ENCODE measurements around the gene AOPEP.
"Not testable (repeated sequence)": the region's sequence is repeated elsewhere in the genome, so short reads cannot be mapped to it uniquely, and the experiment has no call there.

AOPEP gene

DNA sequence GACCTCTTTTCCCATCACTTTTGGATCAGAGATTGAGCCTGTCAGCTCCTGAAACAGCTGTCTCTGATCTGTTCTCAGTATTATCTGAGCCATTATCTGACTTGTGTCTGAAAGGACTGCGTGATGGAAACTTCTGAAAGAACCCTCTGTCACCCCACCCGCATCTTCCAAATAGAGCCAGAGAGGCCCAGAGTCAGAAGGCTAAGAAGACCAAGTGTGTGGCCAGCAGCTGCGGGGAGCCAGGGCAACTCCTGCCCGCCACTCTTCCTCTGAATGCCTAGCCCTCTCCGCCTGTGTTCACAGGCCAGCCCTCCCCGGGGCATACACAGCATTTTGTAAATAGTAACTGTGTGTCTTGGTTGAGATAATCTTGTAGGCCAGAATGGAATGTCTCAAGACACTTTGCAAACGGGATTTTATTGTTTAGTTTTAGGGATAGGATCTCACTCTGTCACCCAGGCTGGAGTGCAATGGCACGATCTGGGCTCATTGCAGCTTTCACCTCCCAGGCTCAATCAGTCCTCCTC, 92.7 kb downstream of the AOPEP start:
- DNase-seq, result no peak

DNA sequence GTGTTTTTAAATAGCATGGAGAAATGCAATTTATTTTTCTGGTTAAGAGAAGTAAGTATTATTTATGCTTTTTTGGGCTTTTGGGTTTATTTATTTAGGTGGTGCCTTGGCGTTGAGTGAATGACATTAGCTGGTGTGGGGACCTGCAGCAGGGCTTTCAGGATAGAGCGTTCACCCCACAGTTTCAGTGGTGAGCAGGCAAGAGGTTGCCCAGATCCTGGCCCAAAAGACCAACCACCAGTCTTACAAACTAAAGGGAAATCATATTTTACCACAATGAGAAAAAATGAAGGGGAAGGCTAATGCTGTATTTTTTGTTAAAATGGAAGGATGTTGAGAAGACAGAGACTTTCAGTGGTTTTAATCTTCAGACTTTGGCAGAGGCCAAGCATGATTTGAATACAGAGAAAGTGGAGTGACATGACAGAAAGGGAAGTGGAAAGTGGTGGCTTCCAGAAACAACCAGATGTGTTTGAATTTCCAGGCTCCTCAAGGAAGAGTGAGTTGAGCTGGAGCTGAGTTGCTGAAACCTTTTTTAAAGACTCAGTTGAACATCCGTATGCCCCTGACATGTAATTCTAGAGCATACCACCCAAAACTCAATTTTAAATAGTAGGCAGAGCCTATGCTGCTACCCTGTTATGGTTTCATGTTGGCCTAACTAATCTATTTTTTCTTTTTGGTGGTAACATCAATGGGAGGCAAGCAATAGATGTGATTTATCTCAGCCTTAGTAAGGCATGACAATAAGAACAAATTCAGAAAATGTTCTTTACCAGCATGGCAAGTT, 94.8 kb downstream of the AOPEP start:
- no peak for DNase-seq

DNA sequence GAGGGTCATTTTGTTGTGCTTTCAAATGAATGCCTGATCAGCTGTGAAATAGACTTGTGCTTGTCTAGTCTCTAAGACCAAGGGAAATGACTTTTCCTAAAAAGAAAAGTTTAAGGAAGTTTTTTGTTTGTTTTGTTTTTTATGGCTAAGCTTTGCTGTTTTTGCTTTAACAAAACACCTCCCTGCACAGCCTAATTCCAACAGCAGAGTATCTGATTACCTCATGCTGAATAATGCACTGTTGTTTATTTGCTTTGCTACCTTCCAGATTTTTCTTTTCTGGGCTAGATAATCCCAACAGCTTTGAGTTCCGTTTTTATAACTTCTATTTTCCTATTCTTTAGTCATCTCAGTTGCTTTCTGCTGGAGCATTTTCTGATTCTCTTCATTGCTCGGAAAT, 95.8 kb downstream of the AOPEP start:
- no peak for DNase-seq

DNA sequence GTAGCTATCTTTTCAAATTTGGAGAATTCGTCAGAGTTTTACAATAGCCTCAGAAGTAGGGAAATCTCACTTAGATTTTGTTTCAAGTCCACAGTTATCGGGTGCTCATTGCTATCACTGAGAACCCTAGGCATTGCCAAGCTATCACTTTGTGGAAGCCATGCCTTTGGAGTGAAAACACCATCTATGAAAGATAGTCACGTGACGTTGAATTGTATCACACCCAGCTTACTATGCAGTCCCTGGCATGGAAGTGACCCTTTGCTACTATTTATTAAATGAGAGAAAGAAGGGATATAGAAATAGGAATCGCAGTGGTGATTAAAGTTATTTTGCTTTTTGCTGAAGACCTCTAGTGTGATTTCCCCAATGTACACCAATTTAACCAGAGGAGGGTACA, 97.2 kb downstream of the AOPEP start:
- DNase-seq, result no peak

- DNase-seq, result no peak
Measured at GRCh38 chr9:94824411-94824810, 97.9 kb downstream of the AOPEP start.

GRCh38 chr9:94824913-94825610, 98.6 kb downstream of the AOPEP start:
- no peak for DNase-seq

GRCh38 chr9:94825611-94825958, 99.1 kb downstream of the AOPEP start:
- no peak for DNase-seq

GRCh38 chr9:94826044-94826443, 99.5 kb downstream of the AOPEP start:
- DNase-seq, result no peak

GRCh38 chr9:94826644-94827410, 100.3 kb downstream of the AOPEP start:
- no peak for DNase-seq

- DNase-seq, result no peak
Measured at GRCh38 chr9:94827584-94828304, 101.2 kb downstream of the AOPEP start.

DNA sequence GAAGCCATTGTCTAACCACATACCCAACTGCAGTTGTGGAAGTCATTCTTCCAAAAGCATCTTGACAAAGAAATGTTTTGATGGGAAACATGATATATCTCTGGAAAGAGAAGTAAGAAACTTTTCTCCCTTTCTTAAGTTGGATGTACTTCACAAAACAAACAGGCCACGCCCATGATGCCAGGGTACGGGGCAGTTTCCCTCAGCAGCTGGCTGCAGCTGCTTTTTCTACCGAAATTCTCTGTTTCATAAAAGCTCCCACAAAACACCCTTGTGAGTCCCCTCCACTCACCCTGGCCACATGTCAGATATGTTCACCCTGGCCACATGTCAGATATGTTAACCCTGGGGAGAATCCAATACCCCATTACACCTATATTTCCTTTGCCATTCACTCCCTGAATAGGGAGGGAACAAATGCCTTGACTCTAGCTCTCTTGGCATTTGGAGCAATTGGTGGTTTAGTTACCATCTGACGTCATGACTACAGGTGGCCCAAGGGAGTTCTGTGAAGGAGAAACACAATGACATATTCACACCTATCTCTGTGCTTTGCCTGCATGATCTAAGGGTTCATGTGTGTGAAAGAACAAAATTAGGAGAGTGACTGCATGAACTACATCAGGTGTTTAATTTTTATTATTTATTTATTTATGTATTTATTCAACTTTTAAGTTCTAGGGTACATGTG, 103.0 kb downstream of the AOPEP start:
- peak; percentile 40 for DNase-seq

DNA sequence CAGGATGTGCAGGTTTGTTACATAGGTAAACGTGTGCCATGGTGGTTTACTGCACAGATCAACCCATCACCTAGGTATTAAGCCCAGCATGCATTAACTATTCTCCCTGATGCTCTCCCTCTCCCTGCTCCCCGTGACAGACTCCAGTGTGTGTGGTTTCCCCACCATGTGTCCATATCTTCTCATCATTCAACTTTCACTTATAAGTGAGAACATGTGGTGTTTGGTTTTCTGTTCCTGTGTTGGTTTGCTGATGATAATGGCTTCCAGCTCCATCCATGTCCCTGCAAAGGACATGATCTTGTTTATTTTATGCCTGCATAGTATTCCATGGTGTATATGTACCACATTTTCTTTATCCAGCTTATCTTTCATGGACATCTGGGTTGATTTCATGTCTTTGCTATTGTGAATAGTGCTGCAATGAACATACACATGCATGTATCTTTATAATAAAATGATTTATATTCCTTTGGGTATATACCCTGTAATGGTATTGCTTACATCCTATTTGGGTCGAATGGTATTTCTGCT, 103.6 kb downstream of the AOPEP start:
- DNase-seq, result not testable (repeated sequence)

DNA sequence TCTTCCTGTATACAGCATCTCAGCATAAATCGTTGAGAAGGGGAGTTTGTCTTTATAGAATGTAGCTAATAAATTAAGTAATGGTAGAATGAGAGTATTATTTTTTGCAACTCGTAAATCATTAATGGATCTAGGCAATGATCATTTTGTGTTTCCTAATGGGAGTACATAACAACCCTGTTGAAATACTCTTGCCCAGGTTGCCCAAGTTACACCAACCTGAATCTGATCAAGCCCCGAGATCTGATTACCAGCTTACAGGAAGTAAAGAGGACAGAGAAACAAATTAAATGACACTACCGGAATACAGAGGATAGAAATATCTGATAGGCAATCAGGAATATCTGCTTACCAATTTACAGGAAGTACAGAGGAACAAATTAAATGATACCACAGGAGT, 107.3 kb downstream of the AOPEP start:
- DNase-seq, result no peak

DNA sequence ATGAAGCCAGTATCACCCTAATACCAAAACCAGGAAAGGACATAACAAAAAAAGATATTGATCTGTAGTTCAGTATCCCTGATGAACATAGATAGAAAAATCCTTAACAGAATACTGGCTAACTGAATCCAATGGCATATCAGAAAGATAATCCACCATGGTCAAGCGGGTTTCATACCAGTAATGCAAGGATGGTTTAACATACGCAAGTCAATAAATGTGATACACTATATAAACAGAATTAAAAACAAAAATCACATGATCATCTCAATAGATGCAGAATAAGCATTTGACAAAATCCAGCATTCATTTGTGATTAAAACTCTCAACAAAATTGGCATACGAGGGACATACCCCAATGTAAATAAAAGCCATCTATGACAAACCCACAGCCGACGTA, 110.9 kb downstream of the AOPEP start:
- no peak for DNase-seq

DNA sequence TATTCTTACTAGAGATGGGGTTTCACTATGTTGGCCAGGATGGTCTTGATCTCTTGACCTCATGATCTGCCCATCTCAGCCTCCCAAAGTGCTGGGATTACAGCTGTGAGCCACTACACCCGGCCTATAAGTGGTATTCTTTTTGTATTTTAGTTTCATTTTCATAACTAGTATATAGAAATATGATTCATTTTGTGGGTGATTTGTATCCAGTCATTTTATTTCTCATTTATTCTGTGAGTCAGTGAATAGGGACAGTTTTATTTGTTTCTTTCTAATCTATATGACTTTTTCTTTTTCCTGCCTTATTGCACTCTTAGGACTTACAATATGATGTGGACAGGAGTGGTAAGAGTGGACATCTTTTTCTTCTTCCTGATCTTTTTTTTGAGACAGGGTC, 112.9 kb downstream of the AOPEP start:
- DNase-seq, result no peak

- DNase-seq, result no peak
Measured at GRCh38 chr9:94840738-94841137, 114.2 kb downstream of the AOPEP start.

DNA sequence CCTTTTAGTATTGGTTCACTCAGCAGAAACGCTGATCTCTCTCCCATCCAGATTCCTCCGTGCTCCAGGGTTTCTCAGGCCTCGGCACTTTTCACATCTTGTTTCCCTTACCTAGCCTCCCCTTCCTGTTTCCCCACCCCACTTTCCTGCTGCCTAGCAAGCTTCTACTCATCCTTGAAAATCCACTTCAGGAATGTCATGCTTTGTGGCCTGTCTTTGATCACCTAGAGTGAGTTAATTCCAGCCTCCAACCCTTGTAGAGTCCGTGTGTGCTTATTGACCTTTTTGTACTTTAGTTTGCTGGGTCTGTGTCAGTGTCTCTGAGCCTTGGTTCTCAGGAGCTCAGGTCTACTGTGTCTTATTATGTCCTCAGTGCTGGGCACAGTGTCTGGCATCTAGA, 116.6 kb downstream of the AOPEP start:
- DNase-seq, result no peak

- DNase-seq, result no peak
Measured at GRCh38 chr9:94846739-94847138, 120.2 kb downstream of the AOPEP start.

GRCh38 chr9:94847486-94847885, 121.0 kb downstream of the AOPEP start:
- no peak for DNase-seq

- DNase-seq, result not testable (repeated sequence)
Measured at GRCh38 chr9:94848791-94849190, 122.3 kb downstream of the AOPEP start.

DNA sequence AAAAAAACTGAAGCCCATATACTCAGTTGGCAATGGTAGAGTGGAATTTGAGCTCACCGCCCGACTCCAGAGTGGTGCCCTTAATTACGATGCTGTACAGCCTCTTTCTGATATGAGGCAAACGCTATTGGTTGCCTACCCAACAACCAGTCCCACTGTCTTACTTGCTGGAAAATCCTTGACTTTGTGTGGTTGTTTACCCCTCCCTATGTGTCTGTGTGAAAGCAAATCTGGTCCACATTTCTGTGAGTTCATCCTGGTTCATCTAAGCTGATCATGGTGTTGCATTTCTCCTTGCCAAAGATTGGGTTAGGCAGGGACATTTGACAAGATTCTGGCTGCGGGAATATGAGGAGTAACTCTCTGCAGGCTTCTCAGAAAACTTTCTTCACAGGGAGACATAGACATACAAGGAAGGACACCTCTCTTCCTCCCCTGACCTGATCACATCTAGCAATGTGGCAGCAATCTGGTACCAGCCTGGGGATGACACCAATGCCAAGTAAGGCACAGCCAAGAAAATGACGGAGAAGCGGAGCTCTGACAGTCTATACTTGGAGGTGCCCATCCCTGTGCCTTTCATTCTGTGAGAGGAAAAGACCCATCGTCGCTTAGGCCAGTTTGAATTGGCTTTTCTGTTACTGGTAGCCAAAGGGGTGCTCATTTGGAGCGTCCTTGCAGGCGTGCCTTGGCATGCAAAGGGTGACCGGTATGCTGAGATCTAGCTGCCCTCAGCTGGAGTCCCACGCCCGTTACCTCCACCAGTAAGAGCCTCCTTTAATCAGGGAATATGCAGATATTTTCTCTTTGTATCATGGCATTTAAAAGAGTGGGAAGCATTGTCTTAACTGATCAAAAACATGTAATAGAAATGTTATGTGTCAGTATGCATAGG, 124.3 kb downstream of the AOPEP start:
- DNase-seq, result no peak
